Prostate gland (tissue), 2 donors: Measurements from ENCODE around the gene GHSR. TPM values are rescaled to one million over a fixed set of nuclear protein-coding genes. Genes with fewer than 3 reads are reported as not detected.
A peak's percentile ranks its signal among the peaks of the same experiment; 100 is the strongest.

Source experiments
- DNase-seq: peaks from one replicate; pipeline ENCODE4 v3.0.0-alpha.2; 2019; ENCODE audit warnings: low spot score
- H3K27ac ChIP-seq, 2 donors: fragments of 200-600 bp; sonication (generic); 2 replicates each; pipeline ENCODE4 v1.5.1; 2017 to 2019
- H3K27me3 ChIP-seq: fragments of 200-600 bp; sonication (generic); replicated peaks from 2 replicates; pipeline ENCODE4 v1.5.1; 2019; ENCODE audit not compliant: insufficient read depth
- H3K36me3 ChIP-seq, 2 donors: fragments of 200-600 bp; sonication (generic); 1 replicate in 1 of 2; 2 replicates in 1 of 2; pipeline versions ENCODE4 v1.5.1 to v1.8.1; 2017 to 2019
- H3K4me1 ChIP-seq: fragments of 200-600 bp; sonication (generic); replicated peaks from 2 replicates; pipeline ENCODE4 v1.5.1; 2019
- H3K4me3 ChIP-seq, 2 donors: fragments of 200-600 bp; sonication (generic); 2 replicates each; pipeline ENCODE4 v1.5.1; 2017 to 2019
- H3K9me3 ChIP-seq: fragments of 200-600 bp; sonication (generic); 2 replicates; pipeline ENCODE4 v1.5.1; 2017
- CTCF ChIP-seq, 4 experiments: fragments of 200-600 bp in 2 of 4; fragments of 450-650 bp in 2 of 4; sonication (generic) in 2 of 4; IDR thresholded peaks; 1 replicate in 3 of 4; 2 replicates in 1 of 4; pipeline ENCODE4 v1.5.1; 2016 to 2019; ENCODE audit warnings: antibody characterized with exemption in 4 of 4, mild to moderate bottlenecking in 2 of 4, moderate library complexity in 2 of 4
- POLR2A ChIP-seq: fragments of 450-650 bp; IDR thresholded peaks from one replicate; pipeline ENCODE4 v1.6.1; 2016; ENCODE audit warnings: antibody characterized with exemption, mild to moderate bottlenecking
- POLR2AphosphoS5 ChIP-seq: sonication (generic); formaldehyde crosslinking; IDR thresholded peaks from one replicate; pipeline ENCODE4 v1.6.1; 2017; ENCODE audit warnings: antibody characterized with exemption
- WGBS: methylation state at CpG from one replicate; pipeline ENCODE4 v1.1.5; 2018; 5-methylcytosine and 5-hydroxymethylcytosine counted together
- intact Hi-C: fragments of 100-400 bp; cut with DNase I; formaldehyde crosslinking; loops from one replicate; pipeline ENCODE4 v1.14.2; 2022
- total RNA-seq, 2 donors: library from RNA; depleted of rRNA; stranded (reverse); fragments of >200 nt; gene quantifications; one replicate each; pipeline ENCODE4 v1.1.0, GENCODE V29; 2016

Gene GHSR
- total RNA-seq, 2 donors from 2014 or later, result not detected

- H3K4me3 ChIP-seq, result no peak overlapping the region
- no peak overlapping the region for H3K27ac ChIP-seq
- no peaks in the 10 kb centered on the region for H3K27me3 ChIP-seq
- H3K4me1 ChIP-seq, result no peaks in the 10 kb centered on the region
- no peak for DNase-seq
- 89% methylated on average over 6 of the region's 6 CpGs for WGBS
- TF ChIP-seq CTCF (IDR thresholded peaks at IDR 0.05) (no peak), POLR2AphosphoS5 (no peak), POLR2A (no peak)
- no peaks in the 10 kb centered on the region for H3K9me3 ChIP-seq
- H3K36me3 ChIP-seq, result no peaks in the 10 kb centered on the region
- intact Hi-C loops, result no loop called here
Observed at GRCh38 chr3:172464306-172464705, 16.1 kb upstream of the GHSR start.

- no peaks in the 10 kb centered on the region for H3K4me1 ChIP-seq
- no peak overlapping the region for H3K4me3 ChIP-seq
- DNase-seq, result no peak
- no peak overlapping the region for H3K27ac ChIP-seq
- TF ChIP-seq CTCF (IDR thresholded peaks at IDR 0.05) (peak in 3 of 4 experiments; percentile 34 to 58 (median 41)), POLR2A (no peak)
- no peaks in the 10 kb centered on the region for H3K27me3 ChIP-seq
- 57% methylated on average over 5 of the region's 5 CpGs for WGBS
- intact Hi-C loops, result no loop called here
- H3K36me3 ChIP-seq, result no peaks in the 10 kb centered on the region
- no peaks in the 10 kb centered on the region for H3K9me3 ChIP-seq
Observed at GRCh38 chr3:172461530-172462138, 13.4 kb upstream of the GHSR start.

GRCh38 chr3:172456404-172456803 lies 8.1 kb upstream of the GHSR start:
- Histone ChIP-seq H3K36me3 (no peaks in the 10 kb centered on the region), H3K27ac (no peak overlapping the region), H3K4me1 (no peaks in the 10 kb centered on the region), H3K9me3 (no peaks in the 10 kb centered on the region), H3K27me3 (no peaks in the 10 kb centered on the region), H3K4me3 (no peak overlapping the region)
- TF ChIP-seq POLR2AphosphoS5 (no peak), POLR2A (no peak)
- intact Hi-C loops, result no loop called here
- DNase-seq, result no peak
- WGBS, result 90% methylated on average over 3 of the region's 3 CpGs

GRCh38 chr3:172454180-172454579 lies 5.9 kb upstream of the GHSR start:
- peaks cover 6% of the 10 kb centered on the region for H3K27me3 ChIP-seq
- no peak overlapping the region for H3K27ac ChIP-seq
- no peak overlapping the region for H3K4me3 ChIP-seq
- intact Hi-C loops, result no loop called here
- TF ChIP-seq POLR2A (no peak), POLR2AphosphoS5 (no peak), CTCF (IDR thresholded peaks at IDR 0.05) (no peak)
- H3K4me1 ChIP-seq, result no peaks in the 10 kb centered on the region
- no peak for DNase-seq
- no peaks in the 10 kb centered on the region for H3K9me3 ChIP-seq
- no peaks in the 10 kb centered on the region for H3K36me3 ChIP-seq

- no peak for DNase-seq
- intact Hi-C loops, result no loop called here
- Histone ChIP-seq H3K4me1 (no peaks in the 10 kb centered on the region), H3K4me3 (no peak overlapping the region), H3K9me3 (no peaks in the 10 kb centered on the region), H3K27me3 (peaks cover 15% of the 10 kb centered on the region), H3K36me3 (no peaks in the 10 kb centered on the region), H3K27ac (no peak overlapping the region)
- WGBS, result 5% methylated on average over 34 of the region's 34 CpGs
- TF ChIP-seq POLR2AphosphoS5 (no peak), POLR2A (no peak), CTCF (IDR thresholded peaks at IDR 0.05) (no peak)
Observed at GRCh38 chr3:172449466-172450149, 1.4 kb upstream of the GHSR start.
